ENCODE measurements around the gene SIRT3. TPM values are rescaled to one million over a fixed set of nuclear protein-coding genes. Genes with fewer than 3 reads are reported as not detected.

The SIRT3 gene
- total and polyA plus RNA-seq, 4 donors, result 9.9 to 17.1 (median 14.6) TPM

DNA sequence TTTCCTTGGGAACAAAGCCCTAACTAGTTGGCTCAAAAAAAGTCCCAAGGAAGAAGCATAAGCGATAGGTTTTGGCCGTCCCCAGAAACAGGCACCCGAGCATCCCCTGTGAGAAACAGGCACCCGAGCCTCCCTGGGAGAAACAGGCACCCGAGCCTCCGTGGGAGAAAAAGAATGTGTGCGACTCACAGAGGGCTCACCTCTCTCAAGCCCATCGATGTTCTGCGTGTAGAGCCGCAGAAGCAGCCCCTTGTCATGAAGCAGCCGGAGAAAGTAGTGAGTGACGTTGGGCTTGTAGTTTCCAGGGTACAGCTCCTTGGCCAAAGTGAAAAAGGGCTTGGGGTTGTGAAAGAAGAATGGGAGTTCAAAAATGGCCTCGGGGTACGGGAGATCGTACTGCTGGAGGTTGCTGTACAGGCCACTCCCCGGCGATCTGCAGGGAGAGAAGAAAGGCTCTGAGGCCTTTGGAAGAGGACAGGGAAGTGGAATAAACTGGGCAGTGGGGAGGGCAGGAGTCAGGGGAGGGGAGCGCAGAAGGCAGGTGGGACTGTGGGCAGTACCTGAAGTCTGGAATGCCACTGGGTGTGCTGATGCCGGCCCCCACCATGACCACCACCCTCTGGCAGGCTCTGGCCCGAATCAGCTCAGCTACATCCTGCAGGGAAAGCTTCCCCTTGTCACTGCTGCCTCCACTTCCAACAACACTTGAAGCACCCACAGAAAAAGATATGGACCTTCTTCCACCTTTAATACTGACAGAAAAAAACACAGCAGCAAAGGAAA is 3.2 kb downstream of the SIRT3 start:
- 92% methylated on average over 20 of the region's 20 CpGs for WGBS
- H3K27me3 ChIP-seq (ENCODE audit: control insufficient read depth in 4 of 4, insufficient read depth in 4 of 4, low read length in 3 of 4), result no peaks in the 10 kb centered on the region

DNA sequence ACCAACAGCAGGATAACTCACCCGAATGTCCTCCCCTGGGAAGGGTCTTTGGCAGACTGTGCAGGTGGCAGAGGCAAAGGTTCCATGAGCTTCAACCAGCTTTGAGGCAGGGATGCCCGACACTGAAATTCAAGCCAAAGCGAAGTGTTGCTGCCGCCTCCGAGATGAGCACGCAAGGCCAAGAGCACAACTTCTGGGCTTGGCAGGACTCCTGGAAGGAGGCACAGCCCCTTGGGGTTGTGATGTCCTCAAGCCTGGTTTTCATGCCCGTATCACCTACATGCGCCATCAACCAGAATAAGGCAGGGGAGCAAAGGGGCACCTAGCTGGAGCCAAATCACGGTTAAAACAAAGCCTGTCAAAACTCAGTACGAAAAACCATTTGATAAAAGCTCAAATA is 5.7 kb downstream of the SIRT3 start:
- peaks cover 0 to 7% (median 5%) of the 10 kb centered on the region in 4 donors for H3K4me1 ChIP-seq (ENCODE audit: control insufficient read depth in 4 of 4, insufficient read depth in 4 of 4, low read length in 3 of 4)
- H3K9ac ChIP-seq (ENCODE audit: low read depth in 1 of 2, low read length in 2 of 2), result no peak overlapping the region
- TF ChIP-seq EGR1 (IDR thresholded peaks at IDR 0.05; ENCODE audit: low read depth in 2 of 2) (no peak), FOXA2 (IDR thresholded peaks at IDR 0.05) (no peak), NR2F2 (IDR thresholded peaks at IDR 0.05) (no peak), SP1 (IDR thresholded peaks at IDR 0.05) (no peak)
- TF ChIP-seq, protein P1, sequence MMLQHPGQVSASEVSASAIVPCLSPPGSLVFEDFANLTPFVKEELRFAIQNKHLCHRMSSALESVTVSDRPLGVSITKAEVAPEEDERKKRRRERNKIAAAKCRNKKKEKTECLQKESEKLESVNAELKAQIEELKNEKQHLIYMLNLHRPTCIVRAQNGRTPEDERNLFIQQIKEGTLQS (IDR thresholded peaks at IDR 0.05), result no peak
- TF ChIP-seq, protein P2, sequence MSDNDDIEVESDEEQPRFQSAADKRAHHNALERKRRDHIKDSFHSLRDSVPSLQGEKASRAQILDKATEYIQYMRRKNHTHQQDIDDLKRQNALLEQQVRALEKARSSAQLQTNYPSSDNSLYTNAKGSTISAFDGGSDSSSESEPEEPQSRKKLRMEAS (IDR thresholded peaks at IDR 0.05), result no peak
- TF ChIP-seq, protein P3, sequence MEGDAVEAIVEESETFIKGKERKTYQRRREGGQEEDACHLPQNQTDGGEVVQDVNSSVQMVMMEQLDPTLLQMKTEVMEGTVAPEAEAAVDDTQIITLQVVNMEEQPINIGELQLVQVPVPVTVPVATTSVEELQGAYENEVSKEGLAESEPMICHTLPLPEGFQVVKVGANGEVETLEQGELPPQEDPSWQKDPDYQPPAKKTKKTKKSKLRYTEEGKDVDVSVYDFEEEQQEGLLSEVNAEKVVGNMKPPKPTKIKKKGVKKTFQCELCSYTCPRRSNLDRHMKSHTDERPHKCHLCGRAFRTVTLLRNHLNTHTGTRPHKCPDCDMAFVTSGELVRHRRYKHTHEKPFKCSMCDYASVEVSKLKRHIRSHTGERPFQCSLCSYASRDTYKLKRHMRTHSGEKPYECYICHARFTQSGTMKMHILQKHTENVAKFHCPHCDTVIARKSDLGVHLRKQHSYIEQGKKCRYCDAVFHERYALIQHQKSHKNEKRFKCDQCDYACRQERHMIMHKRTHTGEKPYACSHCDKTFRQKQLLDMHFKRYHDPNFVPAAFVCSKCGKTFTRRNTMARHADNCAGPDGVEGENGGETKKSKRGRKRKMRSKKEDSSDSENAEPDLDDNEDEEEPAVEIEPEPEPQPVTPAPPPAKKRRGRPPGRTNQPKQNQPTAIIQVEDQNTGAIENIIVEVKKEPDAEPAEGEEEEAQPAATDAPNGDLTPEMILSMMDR (IDR thresholded peaks at IDR 0.05; ENCODE audit: low read depth, low read length, missing input control), result no peak
- TF ChIP-seq, protein P4, sequence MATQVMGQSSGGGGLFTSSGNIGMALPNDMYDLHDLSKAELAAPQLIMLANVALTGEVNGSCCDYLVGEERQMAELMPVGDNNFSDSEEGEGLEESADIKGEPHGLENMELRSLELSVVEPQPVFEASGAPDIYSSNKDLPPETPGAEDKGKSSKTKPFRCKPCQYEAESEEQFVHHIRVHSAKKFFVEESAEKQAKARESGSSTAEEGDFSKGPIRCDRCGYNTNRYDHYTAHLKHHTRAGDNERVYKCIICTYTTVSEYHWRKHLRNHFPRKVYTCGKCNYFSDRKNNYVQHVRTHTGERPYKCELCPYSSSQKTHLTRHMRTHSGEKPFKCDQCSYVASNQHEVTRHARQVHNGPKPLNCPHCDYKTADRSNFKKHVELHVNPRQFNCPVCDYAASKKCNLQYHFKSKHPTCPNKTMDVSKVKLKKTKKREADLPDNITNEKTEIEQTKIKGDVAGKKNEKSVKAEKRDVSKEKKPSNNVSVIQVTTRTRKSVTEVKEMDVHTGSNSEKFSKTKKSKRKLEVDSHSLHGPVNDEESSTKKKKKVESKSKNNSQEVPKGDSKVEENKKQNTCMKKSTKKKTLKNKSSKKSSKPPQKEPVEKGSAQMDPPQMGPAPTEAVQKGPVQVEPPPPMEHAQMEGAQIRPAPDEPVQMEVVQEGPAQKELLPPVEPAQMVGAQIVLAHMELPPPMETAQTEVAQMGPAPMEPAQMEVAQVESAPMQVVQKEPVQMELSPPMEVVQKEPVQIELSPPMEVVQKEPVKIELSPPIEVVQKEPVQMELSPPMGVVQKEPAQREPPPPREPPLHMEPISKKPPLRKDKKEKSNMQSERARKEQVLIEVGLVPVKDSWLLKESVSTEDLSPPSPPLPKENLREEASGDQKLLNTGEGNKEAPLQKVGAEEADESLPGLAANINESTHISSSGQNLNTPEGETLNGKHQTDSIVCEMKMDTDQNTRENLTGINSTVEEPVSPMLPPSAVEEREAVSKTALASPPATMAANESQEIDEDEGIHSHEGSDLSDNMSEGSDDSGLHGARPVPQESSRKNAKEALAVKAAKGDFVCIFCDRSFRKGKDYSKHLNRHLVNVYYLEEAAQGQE (IDR thresholded peaks at IDR 0.05), result no peak
- no peaks in the 10 kb centered on the region for H3K27me3 ChIP-seq (ENCODE audit: control insufficient read depth in 4 of 4, insufficient read depth in 4 of 4, low read length in 3 of 4)
- peaks cover 0 to 17% (median 7%) of the 10 kb centered on the region in 4 donors for H3K36me3 ChIP-seq (ENCODE audit: control insufficient read depth in 4 of 4, insufficient read depth in 3 of 4, low read depth in 1 of 4, low read length in 3 of 4)
- H3K4me3 ChIP-seq (ENCODE audit: low read depth in 1 of 3, low read length in 3 of 3), result no peak overlapping the region
- H3K27ac ChIP-seq (ENCODE audit: low read depth in 1 of 2, low read length in 2 of 2), result no peak overlapping the region
- WGBS, result 98% methylated on average over 10 of the region's 10 CpGs
- DNase-seq (ENCODE audit: low spot score), result peak; percentile 23
- H3K9me3 ChIP-seq (ENCODE audit: control insufficient read depth in 4 of 4, low read length in 3 of 4), result no peaks in the 10 kb centered on the region

More for the DNA sequence above, 3.2 kb downstream of the SIRT3 start:
- H3K27ac ChIP-seq (ENCODE audit: low read depth in 1 of 2, low read length in 2 of 2), result no peak overlapping the region
- no peak overlapping the region for H3K9ac ChIP-seq (ENCODE audit: low read depth in 1 of 2, low read length in 2 of 2)
- no peak overlapping the region for H3K4me3 ChIP-seq (ENCODE audit: low read depth in 1 of 3, low read length in 3 of 3)
- peaks cover 0 to 19% (median 15%) of the 10 kb centered on the region in 4 donors for H3K4me1 ChIP-seq (ENCODE audit: control insufficient read depth in 4 of 4, insufficient read depth in 4 of 4, low read length in 3 of 4)
- H3K36me3 ChIP-seq (ENCODE audit: control insufficient read depth in 4 of 4, insufficient read depth in 3 of 4, low read depth in 1 of 4, low read length in 3 of 4), result peaks cover 0 to 14% (median 7%) of the 10 kb centered on the region in 4 donors
- no peak for TF ChIP-seq JUND (IDR thresholded peaks at IDR 0.05)
- TF ChIP-seq, protein P1 (IDR thresholded peaks at IDR 0.05), result no peak
- TF ChIP-seq, protein P3 (IDR thresholded peaks at IDR 0.05; ENCODE audit: low read depth, low read length, missing input control), result no peak
- TF ChIP-seq, protein P2 (IDR thresholded peaks at IDR 0.05), result no peak
- no peak for DNase-seq (ENCODE audit: low spot score)
- H3K9me3 ChIP-seq (ENCODE audit: control insufficient read depth in 4 of 4, low read length in 3 of 4), result no peaks in the 10 kb centered on the region
